ENCODE results near the gene SPDYE3. TPM values are rescaled to one million over a fixed set of nuclear protein-coding genes. Genes with fewer than 3 reads are reported as not detected.
"Not testable (repeated sequence)": the region's sequence is repeated elsewhere in the genome, so short reads cannot be mapped to it uniquely, and the experiment has no call there.

The SPDYE3 gene, protein sequence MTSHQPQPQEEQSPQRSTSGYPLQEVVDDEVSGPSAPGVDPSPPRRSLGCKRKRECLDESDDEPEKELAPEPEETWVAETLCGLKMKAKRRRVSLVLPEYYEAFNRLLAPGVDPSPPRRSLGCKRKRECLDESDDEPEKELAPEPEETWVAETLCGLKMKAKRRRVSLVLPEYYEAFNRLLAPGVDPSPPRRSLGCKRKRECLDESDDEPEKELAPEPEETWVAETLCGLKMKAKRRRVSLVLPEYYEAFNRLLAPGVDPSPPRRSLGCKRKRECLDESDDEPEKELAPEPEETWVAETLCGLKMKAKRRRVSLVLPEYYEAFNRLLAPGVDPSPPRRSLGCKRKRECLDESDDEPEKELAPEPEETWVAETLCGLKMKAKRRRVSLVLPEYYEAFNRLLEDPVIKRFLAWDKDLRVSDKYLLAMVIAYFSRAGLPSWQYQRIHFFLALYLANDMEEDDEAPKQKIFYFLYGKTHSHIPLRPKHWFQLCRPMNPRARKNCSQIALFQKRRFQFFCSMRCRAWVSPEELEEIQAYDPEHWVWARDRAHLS
- 9.6 TPM for polyA plus RNA-seq (ENCODE audit: insufficient read length)
- long read RNA-seq, donor 1, partial matches to known transcripts: 7 of 7 reads
- long read RNA-seq, donor 1, other reads (novel, unspliced or antisense): 0 of 7 reads
- long read RNA-seq, donor 2, partial matches to known transcripts: 0 of 10 reads
- long read RNA-seq, donor 2, other reads (novel, unspliced or antisense): 10 of 10 reads
- long read RNA-seq, donor 3: 0 reads
- long read RNA-seq, donor 4: 0 reads
- long read RNA-seq, donor 5, partial matches to known transcripts: 10 of 19 reads
- long read RNA-seq, donor 5, other reads (novel, unspliced or antisense): 9 of 19 reads
- long read RNA-seq, donor 6, partial matches to known transcripts: 38 of 38 reads
- long read RNA-seq, donor 6, other reads (novel, unspliced or antisense): 0 of 38 reads
- long read RNA-seq, donor 7: 0 reads
- long read RNA-seq, donor 8: 0 reads

DNA sequence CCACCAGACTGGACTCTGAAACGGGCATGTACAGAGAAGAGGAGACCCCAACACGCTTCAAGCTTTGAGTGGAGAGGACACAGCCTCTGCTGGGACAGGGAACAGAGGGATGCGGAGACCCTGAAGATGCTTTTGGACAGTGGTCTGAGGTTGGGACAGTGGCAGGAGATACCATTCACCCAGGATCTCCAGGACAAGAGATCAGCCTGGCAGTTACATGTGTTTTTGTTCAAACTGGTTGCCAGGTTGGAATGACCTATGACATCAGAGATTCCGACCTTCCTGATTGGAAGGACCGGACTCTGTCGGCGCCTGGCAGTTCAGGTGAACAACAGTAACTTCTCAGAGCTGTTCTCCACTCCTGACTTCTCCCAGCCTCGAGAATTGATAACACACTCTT is at the start of gene SPDYE3:
Gene SPDYE3, plus strand, starts transcription at position 301 of the 400 bp plus-strand sequence. CDS start 184 bp downstream, outside the sequence.
- not testable (repeated sequence) for DNase-seq

- DNase-seq: not testable (repeated sequence)
These were observed 47.5 kb upstream of the SPDYE3 start for GRCh38 chr7:100259984-100260383.

DNA sequence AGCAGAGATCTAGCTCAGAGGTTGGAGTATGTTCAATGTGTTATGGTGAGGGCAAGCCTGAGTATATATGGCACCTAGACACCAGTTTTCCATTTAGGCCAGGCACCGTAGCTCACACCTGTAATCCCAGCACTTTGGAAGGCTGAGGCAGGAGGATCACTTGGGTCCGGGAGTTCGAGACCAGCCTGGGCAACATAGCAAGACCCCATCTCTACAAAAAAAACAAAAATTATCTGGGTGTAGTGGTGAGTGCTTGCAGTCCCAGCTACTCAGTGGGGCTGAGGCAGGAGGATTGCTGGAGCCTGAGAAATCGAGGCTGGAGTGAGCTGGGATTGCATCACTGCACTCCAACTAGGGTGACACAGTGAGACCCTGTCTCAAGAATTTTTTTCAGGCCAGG is 44.6 kb upstream of the SPDYE3 start:
- DNase-seq: not testable (repeated sequence)

- not testable (repeated sequence) for DNase-seq
These were observed 43.3 kb upstream of the SPDYE3 start for GRCh38 chr7:100264223-100264622.

DNA sequence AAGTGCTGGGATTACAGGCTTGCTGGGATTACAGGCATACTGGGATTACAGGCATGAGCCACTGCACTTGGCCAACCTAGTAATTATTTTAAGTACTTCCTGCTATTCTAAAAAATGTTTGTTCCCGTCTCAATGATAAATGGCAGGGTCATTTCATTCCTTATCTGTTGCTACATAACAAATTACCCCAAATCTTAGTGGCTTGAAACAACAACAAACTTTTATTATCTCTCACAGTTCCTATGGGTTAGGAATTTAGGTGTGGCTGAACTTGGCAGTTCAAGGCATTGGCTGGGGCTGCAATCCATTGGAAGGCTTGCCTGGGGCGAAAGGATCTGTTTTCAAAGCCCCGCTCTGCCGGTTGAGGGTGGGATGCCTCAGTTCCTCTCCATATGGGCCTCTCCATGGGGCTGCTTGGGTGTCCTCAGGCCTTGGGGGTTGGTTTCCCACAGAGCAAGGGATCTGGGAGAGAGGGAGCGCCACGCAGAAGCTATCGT is 42.8 kb upstream of the SPDYE3 start:
- DNase-seq: not testable (repeated sequence)

DNA sequence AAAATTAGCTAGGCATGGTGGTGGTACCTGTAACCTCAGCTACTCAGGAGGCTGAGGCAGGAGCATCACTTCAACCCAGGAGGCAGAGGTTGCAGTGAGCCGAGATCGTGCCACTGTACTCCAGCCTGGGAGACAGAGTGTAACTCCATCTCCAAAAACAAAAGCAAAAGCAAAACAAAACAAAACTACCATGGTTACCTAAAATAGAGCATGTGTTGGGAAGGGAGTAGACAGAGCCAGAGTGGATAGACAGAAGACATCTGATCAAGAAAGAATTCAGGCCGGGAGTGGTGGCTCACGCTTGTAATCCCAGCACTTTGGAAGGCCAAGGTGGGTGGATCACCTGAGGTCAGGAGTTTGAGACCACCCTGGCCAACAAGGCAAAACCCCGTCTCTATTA is 41.7 kb upstream of the SPDYE3 start:
- DNase-seq: not testable (repeated sequence)

DNA sequence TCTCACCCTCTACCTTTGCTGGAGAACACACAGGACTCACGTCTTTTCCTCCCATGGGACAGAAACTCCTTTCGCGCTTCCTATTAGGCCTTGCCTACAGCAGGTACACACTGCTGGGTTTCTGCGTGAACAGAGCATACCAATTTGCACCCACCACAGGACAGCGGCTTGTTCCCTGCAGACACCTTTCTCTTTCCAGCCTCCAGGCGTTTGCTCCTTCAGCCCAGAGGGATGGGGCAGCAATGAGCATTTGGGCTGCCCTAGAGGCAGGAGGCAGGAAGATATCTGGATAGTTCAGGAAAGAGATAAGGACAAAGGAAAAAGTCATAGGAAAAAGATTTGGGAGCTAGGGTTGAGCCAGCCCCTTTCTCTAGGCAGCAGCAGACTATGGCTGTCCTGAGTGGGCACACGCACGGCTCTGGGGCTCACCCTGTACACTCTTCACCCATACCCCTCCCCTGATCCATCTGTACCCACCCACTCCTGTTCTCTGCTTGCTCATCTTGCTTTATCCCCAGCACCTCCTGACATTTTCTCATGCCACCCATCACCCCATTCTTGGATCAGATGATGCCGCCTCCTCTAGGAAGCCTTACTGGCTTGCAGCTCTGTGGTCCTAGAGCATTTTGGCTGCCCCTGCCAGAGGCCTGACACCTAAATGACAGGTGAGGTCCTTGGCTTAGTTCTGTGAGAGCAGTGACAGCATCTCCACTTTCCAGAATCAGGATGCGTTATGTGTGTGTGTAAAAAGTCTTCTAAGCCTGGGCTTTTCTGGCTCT is 40.7 kb upstream of the SPDYE3 start:
- no peak for DNase-seq

- no peak for DNase-seq
These were observed 39.9 kb upstream of the SPDYE3 start for GRCh38 chr7:100267648-100268047.

- DNase-seq: not testable (repeated sequence)
These were observed 38.6 kb upstream of the SPDYE3 start for GRCh38 chr7:100268882-100269281.

- not testable (repeated sequence) for DNase-seq
These were observed 38.0 kb upstream of the SPDYE3 start for GRCh38 chr7:100269306-100270045.

DNA sequence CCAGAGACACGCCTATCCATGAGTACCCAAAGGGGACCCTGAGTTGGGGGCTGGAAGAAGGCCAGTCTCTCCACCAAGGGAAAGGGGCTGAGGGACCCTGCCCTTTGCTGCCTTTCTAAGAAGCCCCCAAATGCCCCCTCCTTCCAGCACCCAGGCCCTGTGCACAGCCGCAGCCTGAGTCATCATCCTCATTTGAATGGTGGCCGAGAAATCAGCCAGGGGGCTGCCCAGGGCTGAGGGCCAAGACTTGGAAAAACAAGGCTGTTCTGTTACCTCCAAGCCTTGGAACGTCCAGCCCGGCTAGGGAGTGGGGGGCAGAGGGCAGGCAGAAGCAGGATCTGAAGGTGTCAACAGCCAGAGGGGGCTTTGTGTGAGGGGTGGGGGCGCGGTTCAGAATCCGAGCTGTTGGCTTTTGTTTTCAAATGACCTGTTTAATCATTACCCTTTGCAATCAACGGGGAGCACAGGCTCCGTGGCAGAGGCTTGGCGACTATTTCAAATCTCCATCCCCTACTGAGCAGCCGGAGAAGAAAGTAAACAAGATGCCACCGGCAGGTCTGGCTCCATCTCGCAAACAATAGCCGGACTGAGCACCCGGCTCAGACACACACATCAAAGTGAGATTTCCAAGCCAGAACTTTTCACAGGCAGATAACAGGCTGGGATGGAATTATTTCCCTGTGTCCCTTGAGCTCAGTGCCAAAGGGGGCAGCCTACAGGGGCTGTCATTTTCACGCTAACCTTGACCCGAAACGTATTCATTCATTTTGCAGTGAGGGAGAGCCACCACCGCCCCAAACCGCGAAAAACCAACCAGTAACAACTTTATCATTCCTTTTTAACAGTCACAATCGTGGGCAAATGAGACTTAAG is 37.2 kb upstream of the SPDYE3 start:
- DNase-seq: not testable (repeated sequence)

- DNase-seq: not testable (repeated sequence)
These were observed 36.4 kb upstream of the SPDYE3 start for GRCh38 chr7:100270941-100271593.

GRCh38 chr7:100271716-100272537 is 35.6 kb upstream of the SPDYE3 start:
- peak; percentile 96 for DNase-seq

DNA sequence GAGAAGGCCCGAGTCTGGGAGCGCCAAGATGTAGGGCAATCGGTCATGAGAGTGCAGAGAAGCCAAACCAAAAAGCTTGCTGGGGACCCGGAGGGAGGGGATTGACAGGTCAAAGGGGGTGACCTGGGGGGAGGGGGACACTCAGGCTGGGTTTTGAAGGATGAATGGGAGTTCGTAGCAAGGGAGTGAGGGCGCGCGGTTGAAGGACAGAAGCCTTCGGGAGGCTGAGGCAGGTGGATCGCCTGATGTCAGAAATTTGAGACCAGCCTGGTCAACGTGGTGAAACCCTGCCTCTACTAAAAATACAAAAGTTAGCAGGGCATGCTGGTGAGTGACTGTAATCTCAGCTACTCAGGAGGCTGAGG is 35.0 kb upstream of the SPDYE3 start:
- not testable (repeated sequence) for DNase-seq

DNA sequence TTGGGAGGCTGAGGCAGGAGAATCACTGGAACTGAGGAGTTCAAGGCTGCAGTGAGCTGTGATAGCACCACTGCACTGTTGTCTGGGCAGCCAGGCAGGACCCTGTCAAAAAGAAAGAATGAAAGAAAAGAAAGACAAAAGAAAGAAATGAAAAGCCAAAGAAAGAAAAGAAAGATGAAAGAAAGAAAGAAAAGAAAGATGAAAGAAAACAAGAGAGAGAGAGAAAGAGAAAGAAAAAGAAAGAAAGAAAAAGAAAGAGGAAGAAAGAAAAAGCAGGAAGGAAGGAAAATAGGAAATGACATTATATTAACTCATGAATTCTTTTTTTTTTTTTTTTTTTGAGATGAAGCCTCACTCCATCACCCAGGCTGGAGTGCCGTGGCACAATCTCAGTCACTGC is 32.4 kb upstream of the SPDYE3 start:
- no peak for DNase-seq

DNA sequence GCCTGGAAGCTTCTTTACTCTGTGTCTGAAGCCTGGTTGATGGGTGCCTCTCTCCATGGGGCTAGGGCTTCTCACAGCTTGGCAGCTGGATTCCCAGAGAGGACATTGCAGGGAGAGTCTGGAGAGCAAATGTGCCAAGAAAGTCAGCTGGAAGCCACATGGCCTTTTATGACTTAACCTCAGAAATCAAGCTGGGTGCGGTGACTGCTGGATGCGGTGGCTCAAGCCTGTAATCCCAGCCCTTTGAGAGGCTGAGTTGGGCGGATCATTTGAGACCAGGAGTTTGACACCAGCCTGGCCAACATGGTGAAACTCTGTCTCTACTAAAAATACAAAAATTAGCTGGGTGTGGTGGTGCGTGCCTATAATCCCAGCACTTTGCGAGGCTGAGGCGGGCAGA is 31.4 kb upstream of the SPDYE3 start:
- DNase-seq: not testable (repeated sequence)

DNA sequence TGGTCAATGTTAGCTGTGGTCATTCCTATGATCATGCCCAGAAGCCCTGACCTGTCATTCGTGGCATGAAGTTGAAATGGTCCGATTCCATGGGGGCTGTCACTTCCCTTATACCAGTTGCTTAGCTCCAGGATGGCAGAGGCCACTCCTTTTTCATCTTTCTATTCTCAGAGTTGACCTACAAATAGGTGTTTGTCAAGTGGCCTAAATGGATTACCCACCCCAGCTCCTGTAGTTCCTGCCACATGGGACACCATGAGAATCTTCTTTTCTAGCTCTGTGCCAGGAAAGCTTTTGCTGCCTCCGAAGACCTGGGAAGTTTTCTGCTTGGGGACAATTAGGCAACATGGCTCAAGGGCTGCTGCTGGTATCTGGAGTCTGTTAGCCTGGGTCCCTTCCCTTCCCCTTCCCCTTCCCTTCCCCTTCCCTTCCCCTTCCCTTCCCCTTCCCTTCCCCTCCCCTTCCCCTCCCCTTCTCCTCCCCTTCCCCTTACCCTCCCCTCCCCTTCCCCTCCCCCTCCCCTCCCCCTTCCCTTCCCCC is 25.4 kb upstream of the SPDYE3 start:
- not testable (repeated sequence) for DNase-seq

DNA sequence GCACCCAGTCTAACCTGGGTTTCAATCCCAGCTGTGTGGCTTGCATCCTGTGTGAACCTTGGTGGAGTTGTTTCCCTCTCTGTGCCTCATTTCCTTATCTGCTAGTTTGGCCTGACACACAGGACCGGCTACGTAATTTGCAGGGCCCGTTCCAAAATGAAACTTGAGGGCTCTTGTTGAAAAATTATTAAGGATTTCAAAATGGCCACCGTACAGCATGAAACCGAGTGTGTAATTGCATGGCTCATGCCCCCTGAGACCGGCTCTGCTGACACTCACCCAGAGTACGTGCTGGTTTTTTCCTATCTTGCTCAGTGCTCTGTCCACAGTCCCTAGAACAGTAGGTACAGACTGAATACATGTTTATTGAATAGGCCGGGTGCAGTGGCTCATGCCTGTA is 24.4 kb upstream of the SPDYE3 start:
- not testable (repeated sequence) for DNase-seq
